Body of pancreas (tissue), 4 donors: ENCODE measurements around the gene CDH16. TPM values are rescaled to one million over a fixed set of nuclear protein-coding genes. Genes with fewer than 3 reads are reported as not detected.

Source experiments
- ATAC-seq: fragments of 150-250 bp; one replicate; pipeline ENCODE4 v1.9.1; 2016
- DNase-seq, 4 donors: peaks; one replicate each; pipeline ENCODE4 v3.0.0-alpha.2; 2019
- H3K27ac ChIP-seq, 4 donors: fragments of 200-600 bp; sonication (generic); 1 replicate in 3 of 4; 2 replicates in 1 of 4; pipeline versions ENCODE4 v1.5.1 to v1.6.1; 2016 to 2019; ENCODE audit warnings: mild to moderate bottlenecking in 1 of 4, mixed read lengths in 1 of 4, moderate library complexity in 1 of 4
- H3K27me3 ChIP-seq, 2 donors: fragments of 200-600 bp; sonication (generic); one replicate each; pipeline ENCODE4 v1.6.0; 2016; ENCODE audit warnings: mild to moderate bottlenecking in 1 of 2
- H3K36me3 ChIP-seq, 2 donors: fragments of 200-600 bp; sonication (generic); replicated peaks in 1 of 2; 2 replicates each; pipeline ENCODE4 v1.5.1; 2016; ENCODE audit warnings: low read depth in 2 of 2; ENCODE audit not compliant: insufficient read depth in 1 of 2
- H3K4me1 ChIP-seq: fragments of 200-600 bp; sonication (generic); one replicate; pipeline ENCODE4 v1.6.0; 2016
- H3K4me3 ChIP-seq, 2 donors: fragments of 200-600 bp; sonication (generic); 1 replicate in 1 of 2; 2 replicates in 1 of 2; pipeline ENCODE4 v1.5.1; 2016 to 2019
- H3K9me3 ChIP-seq, 3 donors: fragments of 200-600 bp; sonication (generic); 1 replicate in 2 of 3; 2 replicates in 1 of 3; pipeline ENCODE4 v1.5.1; 2016
- POLR2A ChIP-seq, 3 donors: fragments of 450-650 bp; IDR thresholded peaks; one replicate each; pipeline ENCODE4 v1.6.1; 2016; ENCODE audit warnings: antibody characterized with exemption in 3 of 3, mild to moderate bottlenecking in 2 of 3
- WGBS, 2 donors: methylation state at CpG; one replicate each; pipeline ENCODE4 v1.1.5; 2017; 5-methylcytosine and 5-hydroxymethylcytosine counted together
- intact Hi-C: fragments of 100-400 bp; cut with DNase I; formaldehyde crosslinking; loops from one replicate; pipeline ENCODE4 v1.15.1; 2023
- total RNA-seq, 2 donors: library from RNA; depleted of rRNA; stranded (reverse); fragments of >200 nt; gene quantifications; one replicate each; pipeline ENCODE4 v1.1.0, GENCODE V29; 2016
- TF ChIP-seq, protein P1 (sequence below), 7 experiments: fragments of 450-650 bp in 4 of 7; fragments of 200-600 bp in 3 of 7; sonication (generic) in 3 of 7; IDR thresholded peaks; one replicate each; pipeline ENCODE4 v1.5.1; 2016 to 2019; ENCODE audit warnings: antibody characterized with exemption in 7 of 7

CDH16 gene
- total RNA-seq, 2 donors from 2014 or later = not detected

DNA sequence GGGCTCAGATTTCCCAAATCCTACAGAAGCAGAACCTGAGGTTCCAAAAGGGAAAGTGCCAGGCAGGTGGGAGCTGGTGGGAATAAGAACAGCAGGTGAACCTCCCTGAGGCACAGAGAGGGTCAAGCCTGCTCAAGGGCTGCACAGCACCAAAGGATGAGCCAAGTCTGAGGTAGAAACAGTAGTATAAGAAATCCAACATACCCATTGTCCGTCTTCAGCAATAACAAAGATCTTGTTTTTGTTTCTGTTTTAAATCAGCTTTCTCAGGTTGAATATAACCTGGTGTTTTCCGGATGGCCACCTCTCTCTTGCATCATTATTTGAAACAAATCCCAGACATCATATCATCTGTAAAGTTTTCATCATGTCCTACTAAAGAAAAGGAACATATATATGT lies 31.8 kb upstream of the CDH16 start:
- TF ChIP-seq POLR2A (IDR thresholded peaks at IDR 0.05) = no peak
- TF ChIP-seq, protein P1, sequence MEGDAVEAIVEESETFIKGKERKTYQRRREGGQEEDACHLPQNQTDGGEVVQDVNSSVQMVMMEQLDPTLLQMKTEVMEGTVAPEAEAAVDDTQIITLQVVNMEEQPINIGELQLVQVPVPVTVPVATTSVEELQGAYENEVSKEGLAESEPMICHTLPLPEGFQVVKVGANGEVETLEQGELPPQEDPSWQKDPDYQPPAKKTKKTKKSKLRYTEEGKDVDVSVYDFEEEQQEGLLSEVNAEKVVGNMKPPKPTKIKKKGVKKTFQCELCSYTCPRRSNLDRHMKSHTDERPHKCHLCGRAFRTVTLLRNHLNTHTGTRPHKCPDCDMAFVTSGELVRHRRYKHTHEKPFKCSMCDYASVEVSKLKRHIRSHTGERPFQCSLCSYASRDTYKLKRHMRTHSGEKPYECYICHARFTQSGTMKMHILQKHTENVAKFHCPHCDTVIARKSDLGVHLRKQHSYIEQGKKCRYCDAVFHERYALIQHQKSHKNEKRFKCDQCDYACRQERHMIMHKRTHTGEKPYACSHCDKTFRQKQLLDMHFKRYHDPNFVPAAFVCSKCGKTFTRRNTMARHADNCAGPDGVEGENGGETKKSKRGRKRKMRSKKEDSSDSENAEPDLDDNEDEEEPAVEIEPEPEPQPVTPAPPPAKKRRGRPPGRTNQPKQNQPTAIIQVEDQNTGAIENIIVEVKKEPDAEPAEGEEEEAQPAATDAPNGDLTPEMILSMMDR (IDR thresholded peaks at IDR 0.05) = no peak
- no peaks in the 10 kb centered on the region for H3K9me3 ChIP-seq
- peaks cover 0 to 9% of the 10 kb centered on the region in 2 donors for H3K27me3 ChIP-seq
- intact Hi-C loops = no loop called here
- H3K27ac ChIP-seq = no peak overlapping the region
- DNase-seq = no peak
- ATAC-seq = no peak
- no peak overlapping the region for H3K4me3 ChIP-seq
- WGBS, 2 donors = 66 to 70% methylated on average over 2 of the region's 2 CpGs
- no peaks in the 10 kb centered on the region for H3K36me3 ChIP-seq
- peaks cover 10% of the 10 kb centered on the region for H3K4me1 ChIP-seq

DNA sequence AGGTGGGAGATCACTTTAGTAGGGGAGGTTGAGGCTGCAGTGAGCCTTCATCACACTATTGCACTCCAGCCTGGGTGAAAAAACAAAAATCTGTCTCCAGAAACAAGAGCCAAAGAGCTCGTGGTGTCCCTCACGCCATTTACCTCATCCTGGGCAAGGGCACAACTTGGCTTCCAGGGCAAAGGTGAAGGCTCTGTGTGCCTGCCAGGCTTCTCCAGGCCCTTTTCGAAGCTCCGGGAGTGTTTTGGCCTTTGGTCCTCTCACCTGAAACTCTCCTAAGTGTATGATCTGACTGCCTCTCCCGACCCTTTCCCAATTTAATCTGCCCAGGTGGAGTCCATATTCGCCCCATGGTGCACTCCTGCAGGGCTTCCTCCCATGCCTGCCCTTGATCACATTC lies 30.8 kb upstream of the CDH16 start:
- no peak for DNase-seq
- Histone ChIP-seq H3K4me1 (peaks cover 10% of the 10 kb centered on the region), H3K27me3 (peaks cover 0 to 9% of the 10 kb centered on the region in 2 donors), H3K27ac (no peak overlapping the region), H3K4me3 (no peak overlapping the region), H3K36me3 (no peaks in the 10 kb centered on the region), H3K9me3 (no peaks in the 10 kb centered on the region)
- intact Hi-C loops = no loop called here
- WGBS, 2 donors = 62 to 73% methylated on average over 6 of the region's 6 CpGs
- ATAC-seq = no peak
- TF ChIP-seq, protein P1 (IDR thresholded peaks at IDR 0.05) = no peak
- TF ChIP-seq POLR2A (IDR thresholded peaks at IDR 0.05) = no peak

DNA sequence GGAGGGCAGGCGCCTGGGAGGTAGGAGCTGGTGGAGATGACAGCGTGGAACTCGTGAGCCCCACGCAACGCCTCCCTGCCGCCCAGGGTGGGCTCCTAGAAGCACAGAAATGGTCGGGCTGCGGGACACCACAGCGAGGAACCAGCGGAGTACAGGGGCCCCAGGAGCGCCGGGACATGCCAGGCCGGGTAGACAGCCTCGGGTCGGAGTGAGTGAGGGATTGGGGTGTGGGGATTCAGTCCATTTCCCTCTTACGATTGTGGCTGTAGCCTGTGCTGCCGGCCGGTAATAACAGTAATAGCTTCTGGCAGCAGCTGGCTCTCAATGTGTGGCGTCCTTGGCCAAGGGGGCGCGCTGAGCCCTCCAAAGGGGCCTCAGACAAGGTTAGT lies 30.1 kb upstream of the CDH16 start:
- intact Hi-C loops = no loop called here
- peaks cover 0 to 9% of the 10 kb centered on the region in 2 donors for H3K27me3 ChIP-seq
- no peaks in the 10 kb centered on the region for H3K9me3 ChIP-seq
- 28 to 53% methylated on average over 9 to 21 of the region's 21 CpGs for WGBS, 2 donors
- DNase-seq = no peak
- H3K4me3 ChIP-seq = no peak overlapping the region
- no peak for TF ChIP-seq POLR2A (IDR thresholded peaks at IDR 0.05)
- TF ChIP-seq, protein P1 (IDR thresholded peaks at IDR 0.05) = no peak
- H3K27ac ChIP-seq = no peak overlapping the region
- no peak for ATAC-seq
- no peaks in the 10 kb centered on the region for H3K36me3 ChIP-seq
- peaks cover 10% of the 10 kb centered on the region for H3K4me1 ChIP-seq

DNA sequence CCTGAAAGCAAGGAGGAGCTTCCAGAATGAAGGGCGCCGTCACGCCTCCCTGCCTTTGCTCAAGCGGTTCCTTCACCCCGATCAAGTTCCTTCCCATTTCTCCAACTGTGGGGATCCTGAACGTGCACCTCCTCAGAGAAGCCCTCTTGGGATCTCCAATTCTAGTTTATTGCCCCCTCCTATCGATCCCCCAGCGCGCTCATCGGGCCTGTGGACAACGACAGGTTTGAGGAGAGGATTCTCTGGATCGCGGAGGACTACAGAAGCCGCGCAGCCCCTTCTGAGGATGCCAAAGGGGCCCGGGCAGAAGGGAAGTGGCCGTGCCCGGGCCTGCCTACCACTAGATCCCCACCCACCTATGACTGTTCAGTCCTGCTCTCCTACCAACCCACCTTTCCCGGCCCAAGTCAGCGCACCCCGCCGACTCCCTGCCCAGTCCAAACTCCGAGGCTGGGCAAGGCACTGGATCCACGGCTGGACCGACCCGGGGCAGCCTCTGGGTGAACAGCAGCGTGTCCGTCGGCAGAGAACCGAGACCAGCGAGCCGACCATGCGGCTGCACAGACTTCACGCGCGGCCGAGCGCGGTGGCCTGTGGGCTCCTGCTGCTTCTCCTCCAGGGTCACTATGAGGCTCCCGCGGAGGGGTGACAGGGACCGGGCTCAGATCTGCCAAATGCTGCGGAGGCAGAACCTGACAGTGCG lies 29.6 kb upstream of the CDH16 start:
- DNase-seq (peak in 2 of 4 donors; percentile 30 to 37), ATAC-seq (peak; percentile 28)
- intact Hi-C loops = no loop called here
- no peak for TF ChIP-seq POLR2A (IDR thresholded peaks at IDR 0.05)
- TF ChIP-seq, protein P1 (IDR thresholded peaks at IDR 0.05) = no peak
- H3K27me3 ChIP-seq = peaks cover 0 to 9% of the 10 kb centered on the region in 2 donors
- 0 to 1% methylated on average over 15 to 44 of the region's 44 CpGs for WGBS, 2 donors
- H3K27ac ChIP-seq = no peak overlapping the region
- peaks cover 10% of the 10 kb centered on the region for H3K4me1 ChIP-seq
- no peaks in the 10 kb centered on the region for H3K36me3 ChIP-seq
- H3K9me3 ChIP-seq = no peaks in the 10 kb centered on the region
- peak overlapping the region in 1 of 2 donors; percentile 47 for H3K4me3 ChIP-seq
